Astrocyte of the cerebellum (primary cell): Measurements from ENCODE around the gene PPP1R18.
"Not testable (repeated sequence)": the region's sequence is repeated elsewhere in the genome, so short reads cannot be mapped to it uniquely, and the experiment has no call there.

Experiments used
- DNase-seq: peaks from one replicate; pipeline ENCODE4 v3.0.0-alpha.2; 2011; ENCODE audit warnings: low read depth
- H3K4me3 ChIP-seq: 2 replicates; pipeline ENCODE4 v1.5.1; 2011; ENCODE audit warnings: mild to moderate bottlenecking, low read depth, low read length, moderate library complexity
- CTCF ChIP-seq: IDR thresholded peaks from 2 replicates; pipeline ENCODE4 v1.5.1; 2012; ENCODE audit warnings: low read length, low read depth, moderate library complexity, mild to moderate bottlenecking; ENCODE audit errors: missing control alignments
- in situ Hi-C: cut with HindIII; loops from 2 replicates; pipeline ENCODE4 v1.10.0; 2017; ENCODE audit warnings: low sequenced_read_pairs

PPP1R18 gene

GRCh38 chr6:30721198-30722024 is 35.0 kb upstream of the PPP1R18 start:
- TF ChIP-seq CTCF: peak; percentile 20
- peak overlapping the region; percentile 100 for H3K4me3 ChIP-seq
- DNase-seq: peak; percentile 67
- in situ Hi-C loops: no loop called here

- TF ChIP-seq CTCF: no peak
- DNase-seq: no peak
- in situ Hi-C loops: no loop called here
- H3K4me3 ChIP-seq: peak overlapping the region; percentile 100
Measured at GRCh38 chr6:30720738-30721197, 34.3 kb upstream of the PPP1R18 start.

GRCh38 chr6:30719791-30720737 is 33.6 kb upstream of the PPP1R18 start, which contains the start of gene TUBB:
TUBB (plus strand) TSS chr6:30720352; CDS start chr6:30720507, 155 bp downstream.
- peak within 1 kb of the TSS; percentile 100 for H3K4me3 ChIP-seq
- in situ Hi-C loops: no loop called here
- no peak for TF ChIP-seq CTCF
- peak; percentile 95 for DNase-seq

GRCh38 chr6:30719356-30719755 is 32.9 kb upstream of the PPP1R18 start:
- H3K4me3 ChIP-seq: peak overlapping the region; percentile 100
- in situ Hi-C loops: no loop called here
- DNase-seq: no peak
- no peak for TF ChIP-seq CTCF

GRCh38 chr6:30717845-30718720 is 31.6 kb upstream of the PPP1R18 start:
- in situ Hi-C loops, DNase-seq: not testable (repeated sequence)
- H3K4me3 ChIP-seq: peak overlapping the region; percentile 35

- TF ChIP-seq CTCF: peak; percentile 23
- in situ Hi-C loops: no loop called here
- DNase-seq: peak; percentile 100
- H3K4me3 ChIP-seq: peak within 1 kb of the TSS; percentile 81
Measured at GRCh38 chr6:30717129-30717844, 30.8 kb upstream of the PPP1R18 start, which contains the start of gene MDC1. MDC1 (minus strand) TSS chr6:30717281; CDS start chr6:30715175, 2,106 bp downstream.
